Activated T-helper 1 cell treated with anti-CD3 and anti-CD28 coated beads, Interleukin-12 subunit alpha, Interleukin-12 subunit beta, Interleukin-2, Interleukin-4 antibody, amounts not matched to agents 30 ng/mL and 10 ng/mL and 1 ng/mL, durations not matched to agents 14 hours and 24 hours and 36 hours (primary cell): ENCODE data around the gene NEK2. TPM values are rescaled to one million over a fixed set of nuclear protein-coding genes. Genes with fewer than 3 reads are reported as not detected.
"Not testable (repeated sequence)": the region's sequence is repeated elsewhere in the genome, so short reads cannot be mapped to it uniquely, and the experiment has no call there.

Experiments
- DNase-seq: peaks from one replicate; pipeline ENCODE4 v3.0.0; 2021; ENCODE audit warnings: low spot score
- H3K27ac Mint-ChIP-seq: one replicate; pipeline ENCODE4 v1.8.0; 2021; ENCODE audit warnings: mild to moderate bottlenecking, mixed read lengths
- H3K27me3 Mint-ChIP-seq: one replicate; pipeline ENCODE4 v1.8.0; 2022; ENCODE audit warnings: mild to moderate bottlenecking, moderate library complexity, mixed read lengths; ENCODE audit not compliant: insufficient read depth
- H3K36me3 Mint-ChIP-seq: one replicate; pipeline ENCODE4 v1.8.0; 2021; ENCODE audit warnings: low read depth, mixed read lengths
- H3K4me1 Mint-ChIP-seq: one replicate; pipeline ENCODE4 v1.8.0; 2021; ENCODE audit warnings: low read depth, mixed read lengths
- H3K4me3 Mint-ChIP-seq: one replicate; pipeline ENCODE4 v1.8.0; 2021; ENCODE audit warnings: mild to moderate bottlenecking, moderate library complexity, mixed read lengths
- H3K9me3 Mint-ChIP-seq: one replicate; pipeline ENCODE4 v1.8.0; 2021; ENCODE audit warnings: mixed read lengths
- intact Hi-C: fragments of 100-400 bp; cut with micrococcal nuclease; formaldehyde crosslinking; loops from one replicate; pipeline ENCODE4 v1.15.1; 2024
- total RNA-seq: library from RNA; stranded (reverse); gene quantifications from 2 replicates; pipeline ENCODE4 v1.2.3, GENCODE V29; 2022

NEK2 gene
- total RNA-seq, 1 donor from 2014 or later: 13.9 TPM

DNA sequence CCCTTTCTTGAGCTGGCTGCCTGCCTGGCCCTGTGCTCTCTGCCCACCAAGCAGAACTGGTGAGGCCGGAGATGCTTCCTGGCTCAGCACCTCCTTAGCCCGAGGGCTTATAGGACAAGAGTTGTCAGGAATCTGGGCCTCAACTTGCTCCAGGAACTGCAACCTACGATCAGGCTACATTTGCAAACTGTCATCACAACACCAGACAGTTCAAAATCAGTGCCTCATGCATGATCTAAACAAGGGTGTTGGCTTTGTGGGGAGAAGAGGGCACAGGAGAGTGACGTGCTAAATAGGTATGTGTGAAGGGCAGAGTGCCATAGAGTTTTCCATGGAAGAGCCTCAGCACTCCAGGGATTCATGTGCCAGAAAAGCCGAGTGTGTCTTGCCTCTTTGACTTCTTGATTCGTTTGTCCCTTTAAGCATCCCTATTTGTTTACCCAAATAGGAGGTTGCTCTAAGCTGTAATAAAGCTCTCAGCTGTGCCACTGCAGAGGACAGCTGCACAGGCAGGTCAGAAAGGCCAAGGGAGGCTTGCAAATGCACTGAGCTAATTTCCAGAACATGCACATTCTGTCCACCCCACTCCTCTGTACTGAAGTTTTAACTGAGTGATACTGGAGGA lies 30.2 kb upstream of the NEK2 start:
- no peaks in the 10 kb centered on the region for H3K9me3 Mint-ChIP-seq
- H3K4me1 Mint-ChIP-seq: no peaks in the 10 kb centered on the region
- no peaks in the 10 kb centered on the region for H3K36me3 Mint-ChIP-seq
- H3K4me3 Mint-ChIP-seq: no peak overlapping the region
- H3K27me3 Mint-ChIP-seq: peaks cover 11% of the 10 kb centered on the region
- DNase-seq: no peak
- intact Hi-C loops: no loop called here
- H3K27ac Mint-ChIP-seq: no peak overlapping the region

DNA sequence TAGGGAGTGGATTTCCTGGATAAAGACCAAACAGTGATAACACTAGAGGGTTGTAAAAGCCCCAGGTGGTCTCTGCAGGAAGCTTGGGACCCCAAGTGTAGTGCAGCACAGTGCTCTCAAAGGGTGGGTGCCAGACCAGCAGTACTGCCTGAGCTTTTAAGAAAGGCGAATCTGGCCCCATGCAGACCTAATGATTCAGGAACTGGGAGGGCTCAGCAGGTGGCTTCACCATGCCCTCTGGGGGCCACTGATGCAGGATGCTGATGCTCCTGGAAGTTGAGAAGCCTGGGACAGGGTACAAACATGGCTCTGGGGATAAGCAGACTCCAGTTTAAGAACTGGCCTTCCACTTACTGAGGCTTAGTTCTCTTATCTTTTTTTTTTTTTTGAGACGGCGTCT lies 29.1 kb upstream of the NEK2 start:
- H3K27ac Mint-ChIP-seq: no peak overlapping the region
- H3K36me3 Mint-ChIP-seq: no peaks in the 10 kb centered on the region
- no peak for DNase-seq
- no peak overlapping the region for H3K4me3 Mint-ChIP-seq
- intact Hi-C loops: no loop called here
- peaks cover 17% of the 10 kb centered on the region for H3K27me3 Mint-ChIP-seq
- no peaks in the 10 kb centered on the region for H3K4me1 Mint-ChIP-seq
- no peaks in the 10 kb centered on the region for H3K9me3 Mint-ChIP-seq

DNA sequence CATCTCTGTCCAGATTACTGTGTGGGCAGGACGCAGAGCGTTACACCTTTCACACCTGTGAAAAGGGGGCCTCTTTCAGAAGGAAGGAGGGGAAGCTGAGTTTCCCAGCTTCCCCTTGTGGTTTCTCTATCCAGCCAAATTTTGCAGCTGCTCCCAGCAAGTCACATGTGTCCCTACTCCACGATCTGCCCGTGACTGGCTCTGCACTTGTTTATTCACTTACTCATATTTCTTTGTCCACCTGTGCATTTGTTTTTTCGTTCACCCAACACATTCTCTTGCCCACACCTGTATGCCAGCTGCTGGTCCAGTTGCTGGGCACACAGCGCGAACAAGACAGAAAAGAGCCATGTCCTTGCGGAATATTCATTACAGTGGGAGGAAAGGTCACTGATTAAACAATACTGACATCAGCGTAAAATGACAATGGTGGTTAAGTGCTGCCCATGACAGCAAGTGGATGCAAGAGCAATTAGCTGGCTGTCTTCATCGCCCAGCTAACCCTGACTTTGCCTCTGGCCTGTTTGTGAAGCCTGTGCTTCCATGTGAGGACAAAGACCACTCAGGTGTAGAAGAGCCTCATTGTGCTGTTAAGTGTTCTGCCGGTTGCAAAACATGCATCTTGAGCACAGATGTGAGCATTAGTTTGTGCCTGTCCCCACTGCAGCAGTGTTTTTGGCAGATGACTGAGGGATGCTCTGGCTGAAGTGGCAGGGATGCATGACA lies 28.6 kb upstream of the NEK2 start:
- H3K27ac Mint-ChIP-seq: no peak overlapping the region
- DNase-seq: no peak
- H3K9me3 Mint-ChIP-seq: no peaks in the 10 kb centered on the region
- intact Hi-C loops: no loop called here
- no peak overlapping the region for H3K4me3 Mint-ChIP-seq
- H3K4me1 Mint-ChIP-seq: no peaks in the 10 kb centered on the region
- H3K27me3 Mint-ChIP-seq: peaks cover 17% of the 10 kb centered on the region
- H3K36me3 Mint-ChIP-seq: no peaks in the 10 kb centered on the region

DNA sequence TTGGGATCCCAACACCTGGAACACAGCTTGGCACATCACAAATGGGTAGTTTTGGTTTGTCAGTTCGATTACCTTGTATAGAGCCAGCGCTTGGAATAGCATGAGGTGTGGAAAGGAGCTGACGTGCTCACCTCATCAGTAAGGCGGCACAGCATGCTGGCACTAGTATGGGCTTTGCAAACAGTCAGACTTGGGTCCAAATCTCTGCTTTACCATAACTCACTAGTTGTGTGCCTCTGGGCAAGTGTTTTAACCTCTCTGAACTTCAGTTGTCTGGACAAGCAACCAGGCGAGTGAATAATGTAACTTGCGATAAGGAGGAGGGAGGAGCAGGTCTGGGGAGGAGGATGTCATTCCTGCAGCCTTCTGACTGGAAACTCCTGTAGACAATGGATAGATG lies 26.3 kb upstream of the NEK2 start:
- intact Hi-C loops: no loop called here
- H3K4me1 Mint-ChIP-seq: peaks cover 9% of the 10 kb centered on the region
- no peak overlapping the region for H3K4me3 Mint-ChIP-seq
- no peak overlapping the region for H3K27ac Mint-ChIP-seq
- DNase-seq: no peak
- H3K36me3 Mint-ChIP-seq: no peaks in the 10 kb centered on the region
- no peaks in the 10 kb centered on the region for H3K9me3 Mint-ChIP-seq
- peaks cover 15% of the 10 kb centered on the region for H3K27me3 Mint-ChIP-seq

DNA sequence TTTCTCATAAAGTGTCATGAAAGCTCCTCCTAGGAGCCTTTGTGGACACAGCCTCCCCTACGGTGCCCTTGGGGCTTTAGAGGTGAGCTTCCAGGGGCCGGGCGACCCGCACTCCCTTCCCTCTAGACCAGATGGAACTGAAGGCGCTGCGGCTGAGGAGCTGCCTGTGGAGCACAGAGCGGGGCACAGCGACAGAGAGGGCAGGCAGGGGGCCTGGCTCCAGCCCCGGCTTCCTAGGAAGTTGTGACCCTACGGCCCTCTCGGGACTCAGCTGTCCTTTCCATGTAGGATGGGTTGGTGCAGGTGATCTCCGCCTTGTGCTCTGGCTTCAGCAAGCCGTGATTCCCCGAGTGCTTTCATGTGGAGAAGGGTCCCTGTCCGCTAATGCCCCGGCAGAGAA lies 23.6 kb upstream of the NEK2 start:
- H3K27ac Mint-ChIP-seq: no peak overlapping the region
- no peaks in the 10 kb centered on the region for H3K9me3 Mint-ChIP-seq
- no peak for DNase-seq
- intact Hi-C loops: loop anchor here (2.0 to 5.0 kb wide), 2 partner anchors 132 to 758 kb away; partner anchors contain the start of gene LPGAT1
- peaks cover 15% of the 10 kb centered on the region for H3K27me3 Mint-ChIP-seq
- peaks cover 30% of the 10 kb centered on the region for H3K4me1 Mint-ChIP-seq
- no peaks in the 10 kb centered on the region for H3K36me3 Mint-ChIP-seq
- no peak overlapping the region for H3K4me3 Mint-ChIP-seq

DNA sequence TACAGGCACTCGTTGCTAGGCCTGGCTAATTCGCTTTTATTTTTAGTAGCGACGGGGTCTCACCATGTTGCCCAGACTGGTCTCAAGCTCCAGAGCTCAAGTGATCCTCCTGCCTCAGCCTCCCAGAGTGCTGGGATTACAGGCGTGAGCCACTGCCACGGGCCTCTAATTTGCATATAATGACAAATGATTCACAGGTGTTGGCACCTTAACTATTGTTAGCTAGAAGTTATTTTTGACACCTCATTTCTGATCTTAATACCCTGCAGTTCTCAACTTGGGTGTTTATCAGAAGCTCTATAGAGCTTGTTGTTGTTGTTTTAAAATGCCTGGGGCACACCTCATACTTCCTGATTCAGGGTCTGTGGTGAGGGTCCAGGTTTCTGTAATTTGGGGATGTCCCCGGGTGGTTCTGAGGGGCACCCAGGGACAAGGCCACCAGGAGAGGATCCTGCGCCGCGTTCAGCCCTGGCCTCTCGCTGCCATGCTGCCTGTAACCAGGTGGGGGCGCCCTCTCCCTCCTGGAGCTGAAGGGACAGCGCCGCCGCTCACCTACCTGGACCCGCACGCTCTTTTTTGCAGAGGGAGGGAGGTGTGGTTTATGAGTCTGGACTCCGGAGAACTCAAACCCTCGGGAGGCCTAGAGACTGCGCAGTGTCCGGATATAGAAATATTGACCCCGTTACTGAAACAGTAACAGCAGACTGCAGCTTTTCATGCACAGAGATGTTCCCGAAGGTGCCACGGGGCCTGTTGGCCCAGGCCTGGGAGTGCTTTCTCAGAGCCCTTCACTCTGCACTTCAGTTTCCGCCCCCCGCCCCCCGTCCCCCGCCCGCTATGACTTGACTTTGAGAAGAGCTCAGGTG lies 23.0 kb upstream of the NEK2 start:
- H3K4me3 Mint-ChIP-seq: peak overlapping the region; percentile 41
- H3K27me3 Mint-ChIP-seq: peaks cover 15% of the 10 kb centered on the region
- intact Hi-C loops: loop anchor here (1.0 to 5.0 kb wide), 4 partner anchors 132 to 759 kb away; partner anchors contain the start of genes DTL, INTS7 and LPGAT1
- DNase-seq: peak; percentile 75
- H3K36me3 Mint-ChIP-seq: no peaks in the 10 kb centered on the region
- no peak overlapping the region for H3K27ac Mint-ChIP-seq
- H3K4me1 Mint-ChIP-seq: peaks cover 36% of the 10 kb centered on the region
- H3K9me3 Mint-ChIP-seq: no peaks in the 10 kb centered on the region

DNA sequence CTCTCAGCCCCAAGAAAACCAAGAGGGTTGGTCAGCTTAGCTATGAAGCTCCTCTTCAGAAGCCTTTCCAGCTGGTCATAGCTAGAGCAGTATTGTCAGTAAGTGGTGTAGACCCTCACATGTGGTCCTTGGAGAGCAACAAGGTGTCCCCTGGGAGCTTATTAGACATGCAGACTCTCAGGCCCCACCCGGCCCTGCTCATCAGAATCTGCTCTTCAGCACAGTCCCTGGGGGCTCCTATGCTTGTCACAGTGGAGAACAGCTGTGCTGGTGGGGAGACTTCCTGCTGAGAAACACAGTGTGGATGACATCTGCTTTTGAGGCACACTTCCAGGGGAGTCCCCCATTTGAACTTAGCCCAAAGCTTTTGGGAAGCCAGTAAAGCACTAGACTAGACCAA lies 21.9 kb upstream of the NEK2 start:
- Mint-ChIP-seq H3K4me1 (peaks cover 40% of the 10 kb centered on the region), H3K27me3 (peaks cover 13% of the 10 kb centered on the region), H3K36me3 (no peaks in the 10 kb centered on the region), H3K27ac (no peak overlapping the region), H3K4me3 (no peak overlapping the region), H3K9me3 (no peaks in the 10 kb centered on the region)
- no peak for DNase-seq
- intact Hi-C loops: loop anchor here (5.0 kb wide), 1 partner anchor 760 kb away; no protein-coding TSS in a partner anchor

DNA sequence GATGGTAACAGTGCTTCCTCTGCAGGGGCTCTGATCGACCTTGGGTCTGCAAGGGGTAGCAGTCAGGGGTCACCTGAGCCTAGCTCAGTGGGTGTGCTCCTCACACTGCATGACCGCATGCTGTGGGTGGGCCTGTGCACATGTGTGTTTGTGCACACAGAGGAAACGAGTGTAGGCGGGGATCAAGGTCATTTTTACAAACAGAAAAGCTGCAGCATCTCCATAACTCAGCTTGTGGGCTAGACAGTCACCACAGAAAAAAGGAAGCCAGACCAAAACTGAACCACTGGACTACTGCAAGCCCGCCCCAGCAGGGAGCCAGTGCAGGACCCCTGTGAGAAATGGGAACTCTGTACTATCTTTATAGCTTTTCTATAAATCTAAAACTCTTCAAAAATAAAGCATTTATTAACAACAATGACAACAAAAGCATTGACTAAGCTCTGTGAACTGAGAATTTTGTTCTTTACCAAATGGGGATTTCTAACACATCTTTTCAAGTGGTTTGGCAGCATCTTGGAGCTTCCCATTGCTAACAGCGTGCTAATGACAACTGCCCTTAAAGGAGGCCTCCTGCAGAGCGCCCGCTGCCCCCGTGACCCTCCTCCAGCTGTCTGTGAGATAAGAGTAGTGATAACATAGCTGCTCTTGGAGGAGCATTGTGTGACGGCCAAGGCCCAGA lies 19.9 kb upstream of the NEK2 start:
- Mint-ChIP-seq H3K4me1 (peaks cover 40% of the 10 kb centered on the region), H3K36me3 (no peaks in the 10 kb centered on the region), H3K27ac (no peak overlapping the region), H3K4me3 (no peak overlapping the region), H3K9me3 (no peaks in the 10 kb centered on the region), H3K27me3 (peaks cover 13% of the 10 kb centered on the region)
- intact Hi-C loops: loop anchor here (5.0 kb wide), 1 partner anchor 762 kb away; no protein-coding TSS in a partner anchor
- DNase-seq: no peak

DNA sequence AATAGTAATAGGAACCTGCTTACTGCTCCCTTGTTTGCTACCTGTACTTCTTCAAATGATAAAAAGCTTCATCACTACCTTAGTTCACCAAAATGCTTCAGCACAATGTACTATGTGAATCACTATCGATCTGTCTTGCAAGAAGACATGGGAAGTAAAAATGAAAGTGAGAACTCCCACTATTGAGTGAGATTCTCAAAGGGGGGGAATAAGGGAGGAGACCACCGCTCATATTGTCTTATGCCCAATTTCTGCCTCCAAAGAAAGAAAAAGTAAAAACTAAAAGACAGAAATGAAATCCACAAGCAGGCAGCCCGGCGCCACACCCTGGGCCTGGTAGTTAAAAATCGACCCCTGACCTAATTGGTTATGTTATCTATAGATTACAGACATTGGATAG lies 18.5 kb upstream of the NEK2 start:
- H3K4me1 Mint-ChIP-seq: peaks cover 40% of the 10 kb centered on the region
- H3K27me3 Mint-ChIP-seq: peaks cover 13% of the 10 kb centered on the region
- DNase-seq, H3K4me3 Mint-ChIP-seq, H3K36me3 Mint-ChIP-seq, H3K27ac Mint-ChIP-seq, intact Hi-C loops, H3K9me3 Mint-ChIP-seq: not testable (repeated sequence)

DNA sequence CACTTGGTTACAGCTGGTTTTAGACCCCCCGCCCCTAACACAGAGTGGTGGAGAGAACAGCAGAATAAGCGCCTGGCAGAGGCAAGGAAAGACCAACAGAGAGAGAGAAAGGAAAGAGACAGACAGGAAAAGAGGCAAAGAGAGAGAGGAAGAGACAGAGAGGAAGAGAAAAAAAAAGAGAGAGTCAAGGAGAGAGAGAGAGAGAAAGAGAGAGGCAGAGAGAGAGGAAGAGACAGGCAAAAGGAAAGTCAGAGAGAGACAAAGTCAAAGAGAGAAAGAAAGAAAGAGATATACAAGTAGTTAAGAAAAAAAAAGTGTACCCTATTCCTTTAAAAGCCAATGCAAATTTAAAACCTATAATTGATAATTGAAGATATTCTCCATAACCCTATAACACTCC lies 13.0 kb upstream of the NEK2 start:
- intact Hi-C loops: no loop called here
- peak overlapping the region; percentile 24 for H3K27ac Mint-ChIP-seq
- DNase-seq: no peak
- peak overlapping the region; percentile 1 for H3K4me3 Mint-ChIP-seq
- H3K36me3 Mint-ChIP-seq: peaks cover 2% of the 10 kb centered on the region
- H3K4me1 Mint-ChIP-seq: peaks cover 16% of the 10 kb centered on the region
- no peaks in the 10 kb centered on the region for H3K9me3 Mint-ChIP-seq
- peaks cover 13% of the 10 kb centered on the region for H3K27me3 Mint-ChIP-seq

DNA sequence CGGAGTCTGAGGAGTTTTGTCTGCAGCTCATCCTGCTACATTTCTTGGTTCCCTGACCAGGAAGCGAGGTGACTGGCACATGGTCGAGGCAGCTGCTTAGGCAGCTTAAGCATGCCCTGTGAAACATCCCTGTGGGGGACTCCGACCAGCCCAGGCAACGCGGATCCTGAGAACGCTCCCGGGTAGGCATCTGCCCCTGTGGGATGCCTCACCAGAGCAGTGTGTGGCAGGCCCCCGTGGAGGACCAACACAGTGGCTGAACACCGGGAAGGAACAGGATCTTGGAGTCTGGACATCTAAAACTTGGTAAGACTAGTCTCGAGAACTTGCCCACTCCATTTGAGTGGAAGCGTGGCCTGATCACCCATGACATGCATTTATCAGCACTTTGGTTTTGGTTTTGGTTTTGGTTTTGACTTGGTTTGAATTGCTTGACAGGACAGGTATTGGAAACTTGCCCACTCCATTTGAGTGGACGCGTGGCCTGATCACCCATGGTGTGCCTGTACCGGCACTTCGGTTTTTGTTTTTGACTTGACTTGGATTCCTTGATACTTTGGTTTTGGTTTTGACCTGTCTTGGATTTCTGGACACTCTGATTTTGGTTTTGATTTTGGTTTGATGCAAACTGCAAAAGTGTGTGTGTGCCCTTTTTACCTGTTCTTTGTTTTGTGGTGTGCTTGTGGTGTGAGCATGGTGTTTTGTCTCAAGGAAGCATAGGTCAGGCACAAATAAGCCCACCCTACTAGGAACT lies 12.2 kb upstream of the NEK2 start:
- Mint-ChIP-seq H3K4me3 (no peak overlapping the region), H3K4me1 (peaks cover 12% of the 10 kb centered on the region), H3K27me3 (peaks cover 13% of the 10 kb centered on the region), H3K27ac (no peak overlapping the region), H3K9me3 (no peaks in the 10 kb centered on the region), H3K36me3 (peaks cover 2% of the 10 kb centered on the region)
- no peak for DNase-seq
- intact Hi-C loops: no loop called here

DNA sequence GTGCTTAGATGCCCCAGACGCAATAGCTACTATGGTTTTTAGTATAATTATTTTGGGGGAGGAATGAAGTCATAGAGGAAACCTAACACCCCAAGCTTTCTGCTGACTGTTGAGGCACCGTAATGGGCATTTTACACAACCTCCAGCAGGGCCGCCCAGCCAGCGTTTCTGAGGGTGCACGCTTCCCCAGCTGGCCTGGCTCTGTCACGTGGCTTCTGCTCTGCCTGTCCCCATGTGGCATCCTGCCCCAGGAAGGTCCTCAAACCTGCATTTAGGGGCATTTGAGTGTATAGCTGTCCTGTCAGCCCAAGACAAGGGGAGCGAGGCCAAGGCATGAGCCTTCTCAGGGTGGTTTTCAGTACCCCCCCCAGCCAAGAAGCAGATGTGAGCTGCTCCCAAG lies 10.4 kb upstream of the NEK2 start:
- Mint-ChIP-seq H3K4me3 (no peak overlapping the region), H3K9me3 (no peaks in the 10 kb centered on the region), H3K27ac (no peak overlapping the region), H3K36me3 (peaks cover 2% of the 10 kb centered on the region), H3K27me3 (peaks cover 7% of the 10 kb centered on the region), H3K4me1 (peaks cover 21% of the 10 kb centered on the region)
- DNase-seq: no peak
- intact Hi-C loops: no loop called here
